SIG-M5 (cell line): ENCODE results near the gene DEFB114.

Source experiments
- DNase-seq: peaks from one replicate; lab custom pipeline; 2025; lab: John Stamatoyannopoulos, UW

DEFB114 gene

DNA sequence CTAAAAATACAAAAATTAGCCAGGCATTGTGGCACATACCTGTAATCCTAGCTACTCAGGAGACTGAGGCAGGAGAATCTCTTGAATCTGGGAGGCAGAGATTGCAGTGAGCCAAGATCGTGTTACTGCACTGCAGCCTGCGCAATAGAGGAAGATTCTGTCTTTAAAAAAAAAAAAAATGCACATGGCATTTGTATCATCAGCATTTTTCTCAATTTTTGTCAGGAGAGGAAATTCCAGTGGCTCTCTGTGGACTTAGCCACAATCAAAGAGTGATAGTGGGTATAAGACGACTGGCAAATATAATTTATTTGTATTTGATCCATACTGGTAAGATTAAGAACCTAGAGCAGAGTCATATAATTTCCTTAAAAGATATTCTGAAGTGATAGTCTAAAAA lies 28.6 kb downstream of the DEFB114 start:
- DNase-seq: no peak

DNA sequence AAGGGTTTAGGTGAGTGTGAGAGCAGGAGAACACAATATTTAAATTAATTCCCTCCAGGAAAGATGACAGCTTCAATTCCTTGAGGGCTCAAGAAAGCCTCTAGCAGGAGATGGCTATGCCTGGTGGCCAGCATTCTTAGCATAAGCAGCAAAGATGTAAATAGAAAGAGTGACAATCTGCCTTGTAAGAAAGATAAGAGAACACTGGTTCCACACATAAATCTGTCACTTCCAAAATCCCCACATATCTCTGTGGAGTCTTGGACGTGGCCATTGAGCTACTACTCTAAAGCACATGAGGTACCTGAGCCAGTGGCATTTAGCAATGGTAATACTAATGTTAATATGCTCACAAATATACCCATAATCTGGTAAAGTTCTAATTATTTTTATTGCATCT lies 29.2 kb downstream of the DEFB114 start:
- DNase-seq: no peak

DNA sequence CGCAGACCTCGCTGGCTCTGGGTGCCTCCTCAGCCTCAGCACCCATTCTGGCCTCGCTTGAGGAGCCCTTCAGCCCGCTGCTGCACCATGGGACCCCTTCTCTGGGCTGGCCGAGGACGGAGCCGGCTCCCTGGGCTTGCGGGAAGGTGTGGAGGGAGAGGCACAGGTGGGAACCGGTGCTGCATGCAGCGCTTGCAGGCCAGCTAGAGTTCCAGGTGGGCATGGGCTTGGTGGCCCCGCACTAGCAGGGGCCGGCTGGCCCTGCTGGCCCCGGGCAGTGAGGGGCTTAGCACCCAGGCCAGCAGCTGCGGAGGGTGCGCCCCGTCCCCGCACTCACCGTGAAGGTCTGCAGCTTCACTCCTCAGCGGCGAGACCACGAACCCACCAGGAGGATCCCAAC lies 30.4 kb downstream of the DEFB114 start:
- DNase-seq: no peak

- DNase-seq: no peak
Observed at GRCh38 chr6:49929340-49929739, 34.6 kb downstream of the DEFB114 start.

- DNase-seq: no peak
Observed at GRCh38 chr6:49923826-49924225, 40.1 kb downstream of the DEFB114 start.

GRCh38 chr6:49919935-49920644 lies 43.9 kb downstream of the DEFB114 start:
- no peak for DNase-seq

DNA sequence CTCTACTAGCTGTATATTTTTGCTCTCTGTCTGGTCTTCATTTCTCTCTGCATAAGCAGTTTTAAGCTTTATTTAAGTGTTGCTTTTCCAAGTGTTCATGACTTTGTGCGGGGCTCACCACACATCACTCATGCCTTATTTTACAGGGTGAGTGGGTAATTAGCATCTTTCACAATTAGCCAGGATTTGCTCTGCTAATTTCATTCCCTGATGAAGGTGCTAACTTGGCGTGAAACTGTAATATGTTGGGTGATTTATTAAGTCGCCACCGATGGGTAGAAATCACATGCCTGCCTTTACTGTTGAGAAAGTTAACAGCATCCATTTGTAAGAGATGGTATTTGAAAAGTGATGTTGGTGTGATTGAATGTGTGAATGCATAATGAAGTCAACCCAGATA lies 44.7 kb downstream of the DEFB114 start:
- DNase-seq: no peak

GRCh38 chr6:49918787-49919186 lies 45.2 kb downstream of the DEFB114 start:
- DNase-seq: no peak

- DNase-seq: no peak
Observed at GRCh38 chr6:49915035-49915434, 48.9 kb downstream of the DEFB114 start.

- DNase-seq: no peak
Observed at GRCh38 chr6:49913636-49914375, 50.2 kb downstream of the DEFB114 start.

GRCh38 chr6:49912196-49912595 lies 51.8 kb downstream of the DEFB114 start:
- DNase-seq: no peak

- DNase-seq: no peak
Observed at GRCh38 chr6:49911252-49911651, 52.7 kb downstream of the DEFB114 start.
